GM12892 (cell line): ENCODE results near the gene LRRC75A.

Experiments
- POLR2A ChIP-seq: IDR thresholded peaks from 2 replicates; pipeline ENCODE4 v1.6.1; 2011; ENCODE audit warnings: low read depth, low read length, control low read depth
- POLR2AphosphoS5 ChIP-seq: IDR thresholded peaks from 2 replicates; pipeline ENCODE4 v1.6.1; 2011; ENCODE audit warnings: low read depth, low read length, control low read depth
- TAF1 ChIP-seq: IDR thresholded peaks from 2 replicates; pipeline ENCODE4 v1.6.1; 2011; ENCODE audit warnings: low read depth, mild to moderate bottlenecking, control low read depth, low read length, borderline replicate concordance

- no peak for TF ChIP-seq POLR2A
- TF ChIP-seq POLR2AphosphoS5, result no peak
- no peak for TF ChIP-seq TAF1
Observed at GRCh38 chr17:16450028-16450427, 42.0 kb downstream of the LRRC75A start.
